SH-SY5Y (cell line): ENCODE data around the gene DRD2.

Experiments used
- GATA2 ChIP-seq: IDR thresholded peaks from 2 replicates; pipeline ENCODE4 v1.6.1; 2011; ENCODE audit warnings: mild to moderate bottlenecking, low read depth, low read length
- GATA3 ChIP-seq: IDR thresholded peaks from 2 replicates; pipeline ENCODE4 v1.6.1; 2011; ENCODE audit warnings: low read depth, mild to moderate bottlenecking, low read length, moderate library complexity

GRCh38 chr11:113363406-113363805 is 111.8 kb downstream of the DRD2 start:
- TF ChIP-seq GATA2 (no peak), GATA3 (no peak)
